Left cardiac atrium (tissue), 4 donors: ENCODE measurements around the gene C14orf119. TPM values are rescaled to one million over a fixed set of nuclear protein-coding genes. Genes with fewer than 3 reads are reported as not detected.

Experiments used
- ATAC-seq, 2 donors: fragments of 200-7000 bp; cut with Tn5 transposase; one replicate each; pipeline ENCODE4 v1.9.1; 2020; ENCODE audit warnings: mild to moderate bottlenecking in 2 of 2, moderate library complexity in 2 of 2
- DNase-seq: peaks from one replicate; pipeline ENCODE4 v3.0.0-alpha.2; 2020
- intact Hi-C, 2 donors: fragments of 100-400 bp; cut with DNase I; formaldehyde crosslinking; loops; one replicate each; pipeline versions ENCODE4 v1.14.1 to v1.15.1; 2022 to 2023
- long read RNA-seq: library from polyadenylated mRNA; unstranded; transcript quantifications from one replicate; pipeline ENCODE4 v2.0.0, GENCODE V29; 2021
- total RNA-seq, 2 donors: library from RNA; stranded (reverse); fragmentation: NEBNext Ultra II Directional; extraction: Animal tissue kit (Norgen Biotek cat#: 25700); gene quantifications; one replicate each; pipeline ENCODE4 v1.2.1, GENCODE V29; 2021
- donor health status: DM: no; HTN: yes; CAD: no.
- donor health status: DM: no; HTN: yes; CAD: no; lungs with severe emphysema.
- donor health status: DM: yes; HTN: yes; CAD: no.
- donor health status: Dilated cardiomyopathy.

Gene C14orf119, protein sequence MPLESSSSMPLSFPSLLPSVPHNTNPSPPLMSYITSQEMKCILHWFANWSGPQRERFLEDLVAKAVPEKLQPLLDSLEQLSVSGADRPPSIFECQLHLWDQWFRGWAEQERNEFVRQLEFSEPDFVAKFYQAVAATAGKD
- total RNA-seq: 10 to 100 TPM; 30.8 to 37.9 TPM
- long read RNA-seq, transcript C14orf119-201 (2 exons, 3,660 nt): major isoform, 27 of 29 reads
- long read RNA-seq, partial matches to known transcripts: 0 of 29 reads
- long read RNA-seq, other reads (novel, unspliced or antisense): 2 of 29 reads

GRCh38 chr14:23095196-23096108 lies at the start of gene C14orf119:
Gene C14orf119, plus strand, starts transcription at chr14:23095505. Its CDS starts 2,154 bp downstream, at chr14:23097659.
- DNase-seq (peak; percentile 100), ATAC-seq (peak; percentile 94 to 95)
- intact Hi-C loops: no loop called here

DNA sequence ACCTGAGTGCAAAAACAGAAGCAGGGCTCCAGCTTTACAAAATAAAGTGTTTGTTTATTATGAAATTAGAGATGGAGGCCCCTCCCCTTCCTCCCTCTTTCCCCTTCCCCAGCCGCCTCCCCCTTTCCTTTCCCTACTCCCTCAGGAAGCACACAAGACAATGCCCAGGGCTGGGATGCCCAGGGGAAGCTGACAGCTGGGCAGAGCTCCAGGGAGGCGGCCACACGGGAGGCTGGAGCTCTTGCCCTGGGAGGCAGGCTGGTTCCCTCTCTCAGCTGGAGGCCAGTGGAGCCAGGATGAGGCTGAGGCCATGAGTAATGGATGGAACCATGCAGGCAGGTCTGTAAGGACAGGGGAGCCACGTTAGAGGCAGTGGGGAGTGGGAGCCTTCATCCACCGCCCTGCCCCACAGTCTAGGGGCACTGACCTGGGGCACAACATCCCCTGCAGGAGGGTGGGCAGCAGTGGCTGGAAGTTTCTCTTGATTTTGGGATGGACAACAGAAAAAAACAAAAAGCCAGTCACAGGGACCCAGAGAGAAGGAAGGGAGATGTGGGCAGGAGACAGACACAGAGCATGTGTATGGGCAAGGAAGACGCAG lies 48.2 kb upstream of the C14orf119 start:
- intact Hi-C loops: no loop called here
- peak; percentile 31 to 59 for ATAC-seq

DNA sequence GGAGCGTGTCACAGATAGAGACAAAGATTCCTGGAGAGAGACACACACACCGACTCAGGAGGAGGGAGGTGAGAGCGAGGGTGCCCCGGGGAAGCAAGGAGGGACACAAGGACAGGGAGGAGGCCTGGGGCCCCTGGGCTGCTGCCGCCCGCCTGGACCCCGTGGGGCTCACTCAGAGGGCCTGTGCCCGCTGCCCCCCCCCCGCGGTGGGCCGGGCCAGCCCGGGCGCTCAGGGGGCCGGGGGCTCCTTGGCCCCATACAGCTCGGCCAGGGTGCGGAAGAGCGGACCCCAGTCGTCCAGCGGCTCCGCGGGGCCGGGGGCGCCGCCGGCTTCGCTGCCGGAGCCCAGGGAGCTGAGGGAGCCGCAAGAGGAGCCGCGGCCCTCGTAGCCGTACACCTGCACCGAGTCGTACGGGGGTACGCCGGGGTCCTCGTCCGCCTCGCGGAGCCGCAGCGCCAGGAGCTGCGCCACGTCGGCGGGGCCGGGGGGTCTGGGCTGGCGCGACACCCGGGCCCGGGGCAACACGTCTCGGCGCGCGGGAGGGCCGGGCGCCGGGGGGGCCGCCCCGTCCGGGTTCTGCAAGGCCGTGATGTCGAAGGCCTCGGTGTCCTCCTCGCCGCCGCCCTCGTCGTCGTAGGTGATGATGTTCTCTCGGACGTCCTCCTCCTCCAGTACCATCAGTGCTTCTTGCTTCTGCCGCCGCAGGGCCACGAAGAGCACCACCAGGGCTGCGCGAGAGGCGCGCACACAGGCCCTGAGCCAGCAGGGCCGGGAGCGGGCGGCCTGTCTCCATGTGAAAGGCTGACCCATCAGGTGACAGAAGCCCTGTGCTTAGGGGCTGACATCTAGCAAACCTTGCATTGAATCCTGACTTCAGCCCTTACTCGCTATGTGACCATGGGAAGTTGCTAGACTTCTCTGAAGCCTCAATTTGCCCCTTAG lies 47.3 kb upstream of the C14orf119 start:
- intact Hi-C loops: no loop called here
- no peak for DNase-seq
- no peak for ATAC-seq

More for the DNA sequence above, 48.2 kb upstream of the C14orf119 start:
- DNase-seq: peak; percentile 41

- intact Hi-C loops: no loop called here
- ATAC-seq: no peak
These were observed 46.3 kb upstream of the C14orf119 start for GRCh38 chr14:23049011-23049410.

DNA sequence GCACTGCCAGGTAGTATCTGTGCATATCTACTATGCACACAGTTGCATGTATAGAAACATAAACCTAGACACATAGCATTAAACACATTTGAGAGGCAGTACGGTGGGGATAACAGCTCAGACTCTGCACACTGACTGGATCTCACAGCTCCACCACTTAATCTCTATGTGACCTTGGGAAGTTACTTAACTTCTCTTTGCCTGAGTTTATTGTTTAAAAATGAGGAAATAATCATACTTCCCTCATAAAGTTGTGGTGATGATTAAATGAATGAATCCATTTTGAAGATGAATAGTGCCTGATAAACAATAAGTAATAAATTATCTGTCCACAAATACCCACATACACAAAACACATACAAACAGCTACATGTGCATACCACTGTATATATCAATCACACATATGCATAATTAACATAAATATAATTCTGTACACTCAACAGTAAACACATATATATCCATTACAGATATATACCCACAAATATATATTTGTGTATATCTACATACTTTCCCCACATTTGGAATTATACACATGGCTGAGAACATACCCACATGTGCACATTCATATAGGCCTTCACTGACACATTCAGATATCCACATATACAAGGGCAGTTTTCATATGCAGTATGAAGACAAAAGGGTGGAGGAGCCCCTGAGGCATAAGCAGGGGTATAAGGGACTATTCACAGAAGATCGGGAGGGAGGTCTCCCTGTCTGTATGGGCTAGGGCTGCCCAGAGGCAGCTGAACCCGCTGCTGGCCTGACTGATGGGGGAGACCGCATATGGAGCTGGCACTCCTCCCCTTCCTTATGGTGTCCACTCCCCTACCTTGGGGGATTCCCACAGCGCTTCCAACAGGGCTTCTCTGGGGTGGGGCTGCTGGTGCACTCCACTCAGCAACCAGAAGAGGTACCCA lies 43.9 kb upstream of the C14orf119 start:
- ATAC-seq: no peak
- intact Hi-C loops: no loop called here
- DNase-seq: no peak

More at GRCh38 chr14:23049011-23049410, 46.3 kb upstream of the C14orf119 start:
- DNase-seq: no peak

DNA sequence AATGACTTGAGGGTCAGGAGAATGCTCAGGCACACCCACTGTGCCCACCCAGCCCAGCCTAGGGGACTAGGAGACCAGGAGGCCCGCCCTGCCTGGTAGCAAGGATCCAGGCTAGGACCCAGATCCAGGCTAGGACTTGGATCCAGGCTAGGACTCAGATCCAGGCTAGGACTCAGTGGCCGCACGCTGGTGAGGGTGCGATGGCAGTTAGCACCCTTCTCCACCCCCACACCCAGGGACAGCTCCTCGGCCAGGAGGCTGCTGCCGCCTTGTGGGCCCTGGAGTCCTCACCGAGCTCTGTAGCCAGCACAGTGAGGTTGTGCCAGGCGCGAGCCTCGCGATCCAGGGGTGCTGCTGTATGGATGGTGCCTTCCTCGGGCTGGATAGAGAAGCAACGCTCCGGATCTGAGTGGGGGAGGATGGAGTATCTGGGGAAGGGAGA lies 43.1 kb upstream of the C14orf119 start:
- DNase-seq (no peak), ATAC-seq (peak; percentile 4 to 38)
- intact Hi-C loops: no loop called here

GRCh38 chr14:23052671-23053070 lies 42.6 kb upstream of the C14orf119 start:
- intact Hi-C loops: no loop called here
- DNase-seq: no peak
- no peak for ATAC-seq

DNA sequence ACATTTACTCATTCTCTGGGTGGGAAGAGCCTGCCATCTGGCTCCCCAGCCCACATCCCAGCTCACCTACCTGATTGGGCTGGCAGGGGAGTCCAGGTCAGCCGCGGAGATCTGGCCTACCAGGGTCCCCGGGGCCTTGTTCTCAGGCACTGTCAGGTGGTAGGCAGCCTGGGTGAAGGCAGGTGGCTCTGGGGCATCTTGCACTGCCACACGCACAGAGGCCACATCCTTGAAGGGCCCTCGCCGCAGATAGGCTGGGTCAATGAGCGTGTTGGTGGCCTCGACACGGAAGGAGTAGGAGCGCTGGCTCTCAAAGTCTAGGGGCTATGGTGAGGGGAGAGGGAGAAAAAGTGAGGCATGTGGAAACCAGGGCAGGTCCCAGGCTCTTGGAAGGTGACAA lies 41.9 kb upstream of the C14orf119 start:
- intact Hi-C loops: no loop called here
- ATAC-seq (no peak), DNase-seq (no peak)

DNA sequence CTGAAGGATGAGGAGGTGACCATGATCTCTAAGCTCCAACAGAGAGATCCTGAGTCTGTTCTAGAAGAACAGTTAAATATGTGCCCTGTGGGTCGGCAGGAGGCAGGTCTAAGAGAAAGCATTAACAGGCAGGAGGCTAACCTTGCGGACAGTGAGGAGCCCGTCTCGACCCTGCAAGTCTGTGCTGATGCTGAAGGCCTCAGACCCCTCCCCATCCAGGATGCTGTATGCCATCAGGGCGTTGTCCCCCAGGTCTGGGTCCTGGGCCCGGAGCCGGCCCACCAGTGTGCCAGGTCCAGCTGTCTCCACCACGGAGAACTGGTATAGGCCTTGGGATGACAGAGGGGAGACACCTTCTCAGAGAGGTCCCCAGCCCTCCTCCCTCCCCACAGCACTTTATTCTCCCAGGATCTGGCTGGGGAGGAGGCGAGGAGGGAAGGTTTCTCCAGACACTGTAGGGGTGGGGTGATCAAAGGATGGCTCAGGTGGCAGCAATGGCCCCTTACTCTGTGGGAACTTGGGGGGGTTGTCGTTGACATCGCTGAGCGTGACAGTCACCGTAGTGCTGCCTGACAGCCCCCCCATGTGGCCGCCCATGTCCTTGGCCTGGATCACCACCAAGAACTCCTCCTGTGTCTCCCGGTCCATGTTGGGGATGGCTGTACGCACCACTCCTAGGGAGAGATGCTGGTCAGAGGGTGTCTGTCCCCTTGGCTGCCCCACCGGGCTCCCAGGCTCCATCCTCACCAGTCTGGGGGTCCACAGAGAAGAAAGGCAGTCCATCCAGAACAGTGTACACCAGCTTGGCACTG lies 41.1 kb upstream of the C14orf119 start:
- intact Hi-C loops: no loop called here

GRCh38 chr14:23055147-23055550 lies 40.2 kb upstream of the C14orf119 start:
- intact Hi-C loops: no loop called here
- ATAC-seq (no peak), DNase-seq (no peak)

More for the DNA sequence above, 41.1 kb upstream of the C14orf119 start:
- DNase-seq: no peak
- ATAC-seq: no peak

GRCh38 chr14:23055621-23056144 lies 39.6 kb upstream of the C14orf119 start:
- ATAC-seq (no peak), DNase-seq (no peak)
- intact Hi-C loops: loop anchor here in 1 of 2 donors (2.0 kb wide), 1 partner anchor 69 kb away; no protein-coding TSS in a partner anchor

GRCh38 chr14:23056145-23056955 lies 39.0 kb upstream of the C14orf119 start:
- ATAC-seq (peak; percentile 23 to 50), DNase-seq (peak; percentile 69)
- intact Hi-C loops: loop anchor here in 1 of 2 donors (2.0 kb wide), 1 partner anchor 70 kb away; no protein-coding TSS in a partner anchor

- ATAC-seq: peak; percentile 73 to 76
- DNase-seq: peak; percentile 80
- intact Hi-C loops: loop anchor here in 1 of 2 donors (2.0 kb wide), 1 partner anchor 70 kb away; no protein-coding TSS in a partner anchor
These were observed 38.1 kb upstream of the C14orf119 start, which contains the start of gene CDH24 for GRCh38 chr14:23056956-23057756. Gene CDH24, minus strand, starts transcription at chr14:23057520. Its CDS starts 1,787 bp downstream, at chr14:23055733.
